ENCODE data around the gene CD164L2.
A peak's percentile ranks its signal among the peaks of the same experiment; 100 is the strongest.
"Not testable (repeated sequence)": the region's sequence is repeated elsewhere in the genome, so short reads cannot be mapped to it uniquely, and the experiment has no call there.

The CD164L2 gene

DNA sequence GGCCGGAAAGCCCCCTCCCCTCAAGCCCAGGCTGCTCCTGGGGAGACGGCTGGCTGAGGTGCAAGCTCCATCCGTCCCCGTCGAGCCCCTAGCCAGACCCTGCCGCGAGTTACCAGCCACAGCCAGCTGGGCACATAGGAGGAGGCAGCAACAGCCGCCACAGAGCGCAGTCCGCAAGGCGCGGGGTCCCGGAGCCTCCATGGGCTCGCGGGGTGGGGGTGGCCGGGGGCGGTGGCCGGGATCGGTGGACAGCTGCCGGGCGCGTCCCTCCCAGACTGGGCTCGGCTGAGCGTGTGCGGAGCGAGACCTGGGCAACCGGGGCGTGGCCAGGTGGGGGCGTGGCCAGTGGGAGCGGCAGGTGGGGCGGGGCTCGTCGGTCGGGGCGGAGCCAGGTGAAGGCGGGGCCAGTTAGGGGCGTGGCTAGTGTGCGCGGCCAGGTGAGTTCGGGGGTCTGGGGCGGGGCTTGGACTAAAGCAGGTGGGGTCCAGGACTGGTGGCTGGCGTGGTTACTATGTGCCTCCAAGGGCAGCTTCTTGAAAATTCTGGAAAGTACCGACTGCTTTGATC is at the start of gene CD164L2:
Gene CD164L2, minus strand, starts transcription at position 295 of the 567 bp plus-strand sequence. Its CDS starts 94 bp downstream, at position 201.
- no peak for DNase-seq (ENCODE audit: low read depth)

DNA sequence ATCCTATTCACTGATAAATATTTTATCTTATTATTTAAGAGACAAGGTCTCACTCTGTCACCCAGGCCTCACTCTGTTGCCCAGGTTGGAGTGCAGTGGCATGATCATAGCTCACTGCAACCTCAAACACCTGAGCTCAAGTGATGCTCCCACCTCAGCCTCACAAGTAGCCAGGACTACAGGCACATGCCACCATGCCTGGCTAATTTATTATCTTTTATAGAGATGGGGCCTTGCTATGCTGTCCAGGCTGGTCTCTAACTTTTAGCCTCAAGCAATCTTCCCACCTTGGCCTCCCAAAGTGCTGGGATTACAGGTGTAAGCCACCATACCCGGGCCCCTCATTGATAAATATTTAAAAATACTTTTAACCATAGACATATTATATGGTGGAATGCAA is 49.6 kb upstream of the CD164L2 start:
- not testable (repeated sequence) for DNase-seq (ENCODE audit: low read depth)

DNA sequence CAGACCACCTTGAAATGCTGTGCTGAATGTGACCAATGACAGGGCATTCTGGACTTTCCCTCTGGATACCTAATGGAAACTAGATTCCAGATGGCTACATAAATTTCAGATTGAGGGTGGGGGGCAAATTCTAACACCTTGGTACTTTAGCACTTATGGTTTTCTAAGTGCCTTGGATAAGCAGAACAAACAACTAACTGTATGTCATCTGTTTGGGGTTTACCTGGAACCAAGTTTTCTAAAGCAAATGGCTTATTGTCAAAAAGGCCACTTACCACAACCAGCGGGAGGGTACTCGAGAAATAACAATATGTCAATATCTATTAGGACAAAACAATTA is 48.4 kb upstream of the CD164L2 start:
- DNase-seq (ENCODE audit: low read depth): no peak

DNA sequence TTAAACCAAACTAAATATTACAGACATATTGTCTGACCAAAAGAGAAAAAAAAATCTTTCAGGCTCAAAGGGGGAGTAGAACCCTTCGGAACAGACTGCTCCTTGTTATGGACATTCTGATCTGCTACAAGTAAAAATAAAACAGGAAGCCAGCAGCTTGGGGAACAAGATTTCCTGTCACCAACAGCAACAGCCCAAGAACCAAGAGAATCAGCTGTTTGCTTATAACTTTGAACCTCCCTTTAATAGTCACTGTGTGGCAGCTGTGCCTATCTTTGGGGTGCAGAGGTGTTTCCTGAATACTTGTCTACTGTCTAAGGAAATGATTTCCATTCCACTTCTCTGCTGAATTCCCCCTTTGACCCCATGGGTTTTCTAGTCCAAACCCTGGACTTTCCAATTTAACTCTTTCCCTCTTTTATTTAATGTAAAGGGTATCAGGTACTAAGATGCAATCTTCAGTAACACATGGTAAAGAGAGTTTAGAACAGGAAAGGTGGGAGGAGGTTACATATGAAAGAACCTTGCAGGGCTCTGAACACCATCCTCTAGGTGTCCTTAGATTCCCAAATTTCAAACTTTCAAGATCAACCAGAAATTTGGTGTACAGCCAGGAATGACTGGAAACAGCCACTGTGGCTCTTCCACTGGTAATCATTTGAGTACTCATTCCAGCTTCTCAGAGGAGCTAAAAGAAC is 47.9 kb upstream of the CD164L2 start:
- DNase-seq (ENCODE audit: low read depth): no peak

DNA sequence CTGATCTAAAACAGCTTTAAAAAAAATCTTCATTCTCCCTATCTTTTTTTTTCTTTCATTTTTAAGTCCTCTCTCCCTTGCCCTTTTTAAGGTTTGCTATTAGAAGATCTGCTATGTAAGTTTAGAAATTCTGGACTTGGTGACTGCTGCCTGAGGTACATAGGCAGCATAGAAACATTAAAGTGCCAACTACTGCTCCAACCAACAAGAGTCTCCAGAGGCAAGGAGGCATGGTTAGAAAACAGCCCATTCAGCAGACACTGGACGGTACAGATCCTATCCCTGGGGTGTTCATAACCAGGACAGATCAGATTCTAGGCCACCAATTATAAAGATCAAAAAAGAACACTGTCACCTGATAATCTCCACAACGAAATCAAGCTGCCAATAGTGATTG is 45.9 kb upstream of the CD164L2 start:
- no peak for DNase-seq (ENCODE audit: low read depth)

DNA sequence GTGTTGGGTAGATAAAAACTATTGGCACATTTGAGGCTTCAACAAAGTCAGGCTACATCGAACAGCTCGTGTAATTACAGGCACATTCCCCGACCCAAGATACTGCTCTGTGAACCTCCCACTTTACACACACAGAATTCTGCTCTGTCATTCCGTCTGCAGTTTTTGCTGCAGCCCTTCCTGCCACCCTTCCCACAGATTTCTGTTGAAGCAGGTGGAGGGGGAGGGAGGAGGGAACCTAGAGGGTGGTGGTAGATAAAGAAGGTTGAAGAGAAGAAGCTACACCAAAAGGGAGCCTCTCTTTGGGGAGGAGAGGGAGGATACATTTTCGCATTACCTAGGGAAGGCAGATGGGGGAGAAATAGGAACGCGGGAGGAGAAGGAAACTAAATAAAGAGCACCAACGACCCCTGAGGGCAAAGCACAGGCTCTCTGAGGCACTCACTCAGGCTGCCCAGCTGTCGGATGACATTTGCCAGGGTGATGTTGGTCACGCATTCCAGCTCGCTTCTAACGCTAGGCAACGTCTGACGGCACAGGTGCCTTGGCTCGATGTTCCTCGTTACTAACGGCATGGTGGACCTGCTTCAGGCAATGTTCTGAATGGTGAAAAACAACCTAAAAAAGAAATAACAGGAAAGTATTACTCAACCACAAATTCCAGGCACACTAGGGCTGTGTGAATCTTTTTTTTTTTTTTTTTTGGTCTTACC is 45.3 kb upstream of the CD164L2 start:
- no peak for DNase-seq (ENCODE audit: low read depth)

DNA sequence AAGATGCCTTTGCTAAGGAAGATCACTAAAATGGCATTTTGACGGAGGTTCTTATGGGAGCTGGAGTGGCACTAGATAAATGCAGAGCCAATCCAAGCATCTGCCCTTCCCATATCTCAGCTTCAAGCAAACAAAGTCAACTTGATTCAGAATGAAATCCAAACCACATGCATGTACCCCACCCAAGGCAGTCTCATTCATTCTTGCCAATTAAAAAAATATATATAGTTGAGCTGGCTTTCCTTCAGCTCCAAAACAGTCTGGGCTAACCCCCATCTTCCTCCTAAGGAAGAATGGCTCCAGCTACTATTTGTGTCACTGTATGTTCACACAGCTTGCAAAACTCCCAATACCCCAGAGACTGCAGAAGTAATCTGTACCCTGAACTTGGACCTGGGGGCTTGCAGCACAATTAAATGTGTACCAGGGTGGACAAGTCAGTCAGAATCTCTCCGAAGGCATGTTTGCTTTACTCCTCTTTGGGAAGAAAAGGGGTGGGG is 44.7 kb upstream of the CD164L2 start:
- no peak for DNase-seq (ENCODE audit: low read depth)

DNA sequence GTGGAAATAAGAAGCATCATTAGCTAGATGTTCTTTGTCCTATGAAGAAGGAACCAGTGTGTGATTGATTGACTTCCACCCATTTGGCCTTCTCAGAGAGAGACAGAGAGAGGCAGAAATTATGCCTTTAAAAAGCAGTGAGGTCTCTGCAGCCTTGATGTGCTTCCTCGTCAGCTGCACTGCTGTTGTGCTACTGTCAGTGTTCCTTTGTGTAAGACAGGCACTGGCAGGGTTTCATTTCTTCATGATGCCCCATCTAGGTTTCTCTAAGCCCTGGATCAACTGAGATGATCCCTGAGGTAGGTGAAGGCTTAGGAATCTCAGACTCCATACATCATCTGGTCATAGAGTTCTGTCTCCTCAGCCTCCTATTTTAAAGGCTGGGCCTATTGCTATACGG is 44.2 kb upstream of the CD164L2 start:
- no peak for DNase-seq (ENCODE audit: low read depth)

DNA sequence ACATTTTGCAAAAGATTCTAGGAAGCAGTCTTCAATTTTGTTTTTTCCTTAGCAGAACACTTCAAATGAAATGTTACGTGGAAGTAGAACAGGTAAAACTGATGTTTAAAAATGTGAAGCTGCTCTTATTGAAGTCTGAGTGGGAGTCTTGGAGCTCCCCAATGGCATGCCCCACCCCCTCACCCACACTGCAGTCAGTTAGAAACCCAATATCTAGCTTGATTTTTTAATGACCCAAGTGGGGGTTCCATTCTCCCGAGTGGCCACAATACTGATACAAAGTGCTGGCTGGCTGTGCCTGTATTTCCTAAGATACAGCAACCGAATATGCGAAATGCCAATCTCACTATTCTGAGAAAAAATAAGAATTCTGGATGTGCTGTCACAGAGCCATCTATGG is 40.6 kb upstream of the CD164L2 start:
- DNase-seq (ENCODE audit: low read depth): no peak

DNA sequence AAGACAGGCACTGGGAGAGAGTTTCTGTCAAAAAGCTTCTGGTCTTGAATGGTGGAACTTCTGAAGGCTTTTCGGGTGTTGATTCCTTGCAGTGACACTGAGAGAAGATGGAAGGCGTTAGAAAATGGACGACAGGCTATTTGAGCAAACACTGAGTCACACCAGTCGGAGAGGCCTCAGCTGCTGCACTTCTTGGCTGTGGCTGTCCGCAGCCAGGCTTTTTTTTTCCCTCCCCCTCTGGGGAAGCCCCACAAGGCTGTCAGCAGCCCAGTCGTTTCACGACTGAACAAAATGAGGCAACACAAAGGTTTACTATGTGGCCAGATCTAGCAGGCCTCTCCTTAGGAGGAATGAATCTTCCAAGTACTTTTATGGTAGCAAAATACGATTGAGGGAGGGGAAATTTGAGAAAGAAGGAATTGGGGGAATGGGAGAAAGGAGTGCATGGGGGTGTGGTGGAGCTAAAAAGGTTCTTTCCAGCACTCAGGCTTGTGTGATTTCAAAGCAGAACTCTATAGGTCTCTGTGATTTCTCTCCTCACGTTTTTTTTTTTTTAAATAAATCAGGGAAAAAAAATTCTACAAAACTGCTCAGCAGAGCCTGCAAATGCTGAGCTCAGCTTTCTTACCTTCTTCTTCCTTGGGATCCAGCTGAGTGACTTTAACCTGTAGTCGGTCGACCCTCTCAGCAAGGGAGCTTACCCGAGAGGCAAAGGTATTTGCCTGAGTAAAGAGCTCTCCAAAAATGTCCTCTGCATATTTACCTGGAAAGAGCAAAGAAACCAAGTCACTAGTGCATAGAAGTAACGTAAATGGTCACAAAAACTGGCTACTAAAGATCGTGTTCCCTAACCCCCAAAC is 35.4 kb upstream of the CD164L2 start:
- DNase-seq (ENCODE audit: low read depth): peak; percentile 44

DNA sequence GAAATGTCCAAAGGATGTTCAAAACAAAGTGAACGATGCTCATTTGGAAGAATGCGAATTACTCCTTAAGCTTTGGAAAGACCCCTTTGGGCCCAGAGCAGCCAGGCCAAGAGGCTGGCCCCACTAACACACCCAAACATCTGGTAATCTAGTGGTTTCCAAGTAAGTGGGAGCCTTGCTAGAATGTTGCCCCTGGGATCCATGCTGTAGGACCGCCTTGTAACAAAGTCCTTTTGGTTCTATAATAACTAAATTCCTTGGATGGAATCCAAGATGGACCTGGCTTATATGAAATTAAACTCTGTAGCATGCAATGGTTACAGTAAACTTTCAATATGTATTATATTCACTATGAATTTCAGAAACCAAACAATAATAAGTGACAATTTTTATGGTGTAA is 34.6 kb upstream of the CD164L2 start:
- DNase-seq (ENCODE audit: low read depth): no peak

DNA sequence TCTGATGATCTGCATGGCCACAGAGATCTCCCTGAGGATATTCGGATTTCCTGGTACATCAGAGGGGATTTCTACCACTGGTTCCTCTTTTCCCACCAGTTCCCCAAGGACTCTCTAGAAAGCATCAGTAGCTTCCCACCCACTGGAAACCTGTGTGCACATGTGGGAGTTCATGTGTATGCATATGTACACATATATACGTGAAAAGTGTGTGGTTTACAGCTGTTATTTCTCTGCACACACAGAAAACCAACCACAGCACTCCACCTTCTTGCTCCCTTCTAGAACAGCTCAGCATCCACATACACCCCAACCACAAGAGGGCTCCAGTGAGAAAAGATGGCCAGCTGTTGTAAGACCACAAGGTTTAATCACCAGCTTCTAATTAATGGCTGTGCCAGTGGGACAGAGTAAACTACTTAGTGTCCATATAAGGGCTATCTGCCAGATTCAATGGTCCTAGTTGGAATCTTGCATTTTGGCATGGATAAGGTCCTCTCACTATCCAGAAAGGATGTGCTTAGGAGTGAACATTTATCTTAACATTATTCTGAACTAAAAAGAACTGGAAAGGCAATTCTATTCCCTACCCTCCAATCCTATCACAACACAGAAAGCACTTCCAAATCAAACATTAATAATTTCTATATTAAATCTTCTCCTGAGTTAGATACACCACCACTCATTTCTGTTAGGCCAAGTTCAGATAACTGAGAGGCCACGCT is 33.4 kb upstream of the CD164L2 start:
- peak; percentile 53 for DNase-seq (ENCODE audit: low read depth)

DNA sequence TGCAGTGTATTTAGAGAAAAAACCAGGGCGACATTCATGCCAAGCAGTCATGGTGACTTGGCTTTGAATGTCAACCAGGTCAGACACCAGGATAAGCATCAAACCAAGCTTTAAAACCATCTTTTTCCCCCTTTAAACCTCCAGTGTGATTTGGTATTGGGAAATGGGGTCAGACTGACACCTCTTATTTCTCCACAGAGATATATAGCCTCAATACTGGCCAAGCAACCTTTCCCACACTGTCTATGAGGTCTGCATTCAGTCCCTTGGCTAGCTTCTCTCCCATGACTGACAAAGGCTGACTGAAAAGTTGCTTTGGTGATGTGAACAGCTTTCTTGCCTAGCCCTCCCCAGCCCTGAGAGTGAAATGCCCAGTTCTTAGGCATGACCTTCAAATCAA is 31.0 kb upstream of the CD164L2 start:
- no peak for DNase-seq (ENCODE audit: low read depth)

DNA sequence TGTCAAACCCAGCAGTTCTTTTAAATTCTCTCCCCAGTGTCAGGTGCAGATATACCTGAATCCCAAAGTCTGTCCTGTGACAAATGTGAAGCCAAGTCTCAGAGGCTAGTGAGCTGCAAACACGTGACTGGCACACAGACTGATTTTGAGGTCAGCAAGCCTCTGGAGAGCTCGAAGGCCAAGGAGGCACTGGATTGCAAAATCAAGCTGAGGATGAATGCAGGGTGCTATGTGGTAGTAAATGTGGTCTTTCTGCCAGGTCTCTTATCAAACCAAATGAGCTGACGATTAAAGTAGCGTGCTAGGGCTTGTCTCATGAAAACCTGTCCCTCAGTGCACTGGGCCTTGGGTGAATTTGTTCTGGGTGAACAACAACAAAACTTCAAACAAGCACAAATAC is 29.9 kb upstream of the CD164L2 start:
- no peak for DNase-seq (ENCODE audit: low read depth)

DNA sequence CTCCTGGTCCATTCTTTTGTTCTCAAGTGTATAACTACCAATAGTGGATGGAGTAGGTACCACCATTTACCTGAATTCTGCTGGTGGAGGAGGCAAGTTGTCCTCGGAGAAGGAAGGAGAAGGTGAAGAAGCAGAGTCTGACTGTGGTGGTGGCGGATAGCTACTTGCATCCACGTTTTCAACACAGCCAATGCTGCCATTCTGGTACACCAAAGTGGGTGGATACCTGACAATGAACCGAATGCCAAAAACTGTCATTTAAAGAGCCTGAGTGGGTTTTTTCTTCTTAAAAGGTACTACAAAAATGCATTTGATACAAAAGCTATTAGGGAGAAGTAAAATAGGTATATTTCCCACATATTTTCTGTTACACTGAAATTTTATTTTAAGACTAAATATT is 29.4 kb upstream of the CD164L2 start:
- DNase-seq (ENCODE audit: low read depth): no peak

DNA sequence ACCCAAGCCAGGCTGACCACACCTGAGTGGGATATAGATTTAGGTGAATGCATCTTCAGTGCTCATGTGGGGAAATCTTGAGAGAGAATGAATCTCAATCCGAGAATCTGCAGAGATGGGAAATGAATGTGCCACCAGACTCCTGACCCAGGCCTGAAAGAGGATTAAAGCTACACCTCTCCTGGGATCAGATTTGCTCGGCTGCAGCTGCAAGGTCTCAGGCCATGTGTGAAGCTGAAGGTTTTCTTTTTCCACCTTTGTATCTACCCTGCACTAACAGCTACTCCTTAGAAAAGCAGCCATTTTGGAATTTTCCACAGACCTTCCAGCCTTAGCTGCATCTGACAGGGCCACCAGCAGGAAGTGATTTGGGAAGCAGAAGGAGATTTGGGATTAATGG is 27.6 kb upstream of the CD164L2 start:
- no peak for DNase-seq (ENCODE audit: low read depth)

DNA sequence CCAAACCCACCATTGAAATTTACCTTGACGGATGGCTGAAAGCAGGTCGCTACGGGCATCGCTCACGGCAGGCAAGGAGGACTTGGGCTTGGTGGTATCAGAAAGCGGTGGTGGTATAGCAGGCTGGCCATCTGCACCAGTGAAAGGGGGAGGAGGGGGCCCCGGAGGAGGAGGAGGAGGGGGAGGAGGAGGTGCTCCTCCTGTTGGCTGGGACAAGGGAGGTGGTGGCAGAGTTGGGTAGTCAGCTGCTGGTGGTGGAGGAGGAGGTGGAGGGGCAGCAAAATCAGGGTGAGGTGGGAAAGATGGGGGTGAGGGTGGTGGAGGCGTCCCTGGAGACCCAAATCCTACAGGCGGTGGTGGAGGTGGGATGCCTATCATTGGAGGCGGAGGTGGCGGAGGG is 26.5 kb upstream of the CD164L2 start:
- DNase-seq (ENCODE audit: low read depth): no peak

DNA sequence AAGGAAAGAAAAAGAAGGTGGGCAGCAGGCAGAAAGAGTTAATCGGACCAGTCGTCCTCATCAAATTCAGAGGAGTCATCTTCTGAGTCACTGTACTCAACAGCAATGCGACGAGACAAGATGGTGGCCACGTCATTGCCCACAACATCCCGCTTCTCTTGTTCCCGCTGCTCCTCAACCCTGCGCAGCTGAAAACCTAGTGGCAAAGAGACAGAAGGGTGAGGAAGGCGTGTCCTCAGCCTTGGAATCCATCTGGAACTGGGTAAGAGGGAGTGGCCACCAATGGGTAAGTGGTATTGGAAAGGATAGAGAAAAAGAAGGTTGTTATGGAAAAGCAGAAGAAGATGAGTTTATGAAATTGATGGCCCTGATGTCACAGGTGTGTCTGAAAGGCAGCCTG is 25.0 kb upstream of the CD164L2 start:
- DNase-seq (ENCODE audit: low read depth): no peak

DNA sequence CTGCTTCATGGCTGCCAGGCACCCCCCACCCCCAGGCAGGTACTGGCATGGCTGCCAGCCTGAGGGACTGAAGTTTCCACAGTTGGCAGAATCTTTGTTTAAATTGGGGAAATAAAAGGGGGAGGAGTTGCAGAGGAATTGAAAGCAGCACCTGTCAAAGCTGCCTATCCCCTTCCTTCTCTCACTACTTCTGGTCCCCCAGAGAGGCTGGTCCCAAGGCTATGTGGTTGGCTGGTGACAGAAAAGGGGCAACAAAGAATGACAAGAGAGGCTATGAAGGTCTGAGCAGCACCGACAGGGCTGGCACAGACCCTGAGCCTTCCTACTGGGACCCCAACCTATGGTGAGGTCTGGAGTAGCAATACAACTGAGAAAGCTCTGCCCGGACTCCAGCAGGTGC is 23.7 kb upstream of the CD164L2 start:
- DNase-seq (ENCODE audit: low read depth): not testable (repeated sequence)

DNA sequence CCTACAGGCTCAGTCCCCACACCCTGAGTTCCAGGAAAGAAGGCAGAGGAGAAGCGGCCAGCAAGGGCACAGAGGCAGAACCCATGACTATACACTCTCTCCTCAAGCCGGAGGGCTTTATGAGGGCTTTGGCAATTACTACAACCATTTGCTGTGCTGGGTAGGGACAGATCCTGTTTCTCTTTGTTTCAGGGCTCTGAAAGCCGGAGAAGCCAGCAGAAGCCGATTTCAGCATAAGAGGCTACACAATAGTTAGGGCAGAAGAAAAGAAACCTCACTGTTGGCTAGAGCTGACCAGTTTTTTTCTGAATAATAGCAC is 23.2 kb upstream of the CD164L2 start:
- DNase-seq (ENCODE audit: low read depth): no peak

DNA sequence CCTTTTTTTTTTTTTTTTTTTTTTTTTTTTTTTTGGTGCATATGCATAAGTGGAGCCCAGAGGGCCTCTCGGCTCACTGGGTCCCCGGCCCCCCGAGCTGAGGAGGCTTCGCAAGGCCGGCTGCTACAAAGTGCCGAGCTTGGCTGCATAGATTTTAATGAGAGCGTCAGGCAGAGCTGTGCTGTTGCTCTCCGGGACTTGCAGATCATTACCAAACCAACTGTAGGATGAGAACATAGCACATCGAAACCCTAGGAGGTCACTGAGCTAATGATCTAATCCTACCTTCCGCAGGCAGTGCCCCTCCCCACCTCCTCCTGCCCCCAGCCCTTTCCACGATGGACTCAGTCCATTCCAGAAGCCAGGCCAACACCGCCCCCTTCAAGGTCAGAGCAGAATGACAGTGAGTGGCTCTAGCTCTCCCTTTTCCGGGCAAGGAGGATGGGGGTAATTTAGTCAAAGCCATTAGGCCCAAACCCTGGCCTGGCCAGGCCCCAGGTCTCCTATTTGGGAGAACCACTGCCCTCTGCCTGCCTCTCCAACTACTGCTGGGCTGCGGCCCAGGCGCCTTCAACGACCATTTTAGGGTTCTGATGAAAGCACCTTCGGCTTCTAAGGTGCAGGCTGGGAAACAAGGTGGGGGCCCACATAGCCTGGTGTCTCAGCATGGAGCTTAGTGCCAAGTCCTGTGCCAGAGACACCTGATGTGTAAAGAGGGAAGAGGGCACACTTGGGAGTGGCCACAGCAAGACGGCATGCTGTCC is 22.6 kb upstream of the CD164L2 start:
- DNase-seq (ENCODE audit: low read depth): not testable (repeated sequence)
